Measurements from ENCODE around the gene MCHR1.

Gene MCHR1

DNA sequence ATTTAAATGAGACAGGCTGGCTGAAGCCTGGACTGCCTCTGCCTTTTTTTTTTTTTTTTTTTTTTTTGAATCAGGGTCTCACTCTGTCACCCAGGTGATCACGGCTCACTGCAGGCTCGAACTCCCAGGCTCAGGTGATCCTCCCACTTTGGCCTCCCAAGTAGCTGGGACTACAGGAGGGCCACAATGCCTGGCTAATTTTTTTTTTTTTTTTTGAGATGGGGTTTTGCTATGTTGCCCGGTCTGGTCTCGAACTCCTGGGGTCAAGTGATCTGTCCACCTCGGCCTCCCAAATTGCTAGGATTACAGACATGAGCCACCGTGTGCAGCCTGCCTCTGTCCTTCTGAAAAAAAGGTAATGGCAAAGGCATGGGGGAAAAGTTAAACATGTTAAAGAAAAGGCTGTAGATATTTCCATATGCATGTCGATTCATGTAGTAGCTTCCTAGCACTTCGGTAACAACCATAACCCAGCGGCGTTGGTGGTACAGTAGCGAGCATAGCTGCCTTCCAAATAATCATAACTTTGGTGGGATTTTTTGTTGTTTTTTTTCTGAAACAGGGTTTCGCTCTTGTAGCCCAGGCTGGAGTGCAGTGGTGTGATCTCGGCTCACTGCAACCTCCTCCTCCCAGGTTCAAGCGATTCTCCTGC lies 48.8 kb downstream of the MCHR1 start:
- no peak for DNase-seq

DNA sequence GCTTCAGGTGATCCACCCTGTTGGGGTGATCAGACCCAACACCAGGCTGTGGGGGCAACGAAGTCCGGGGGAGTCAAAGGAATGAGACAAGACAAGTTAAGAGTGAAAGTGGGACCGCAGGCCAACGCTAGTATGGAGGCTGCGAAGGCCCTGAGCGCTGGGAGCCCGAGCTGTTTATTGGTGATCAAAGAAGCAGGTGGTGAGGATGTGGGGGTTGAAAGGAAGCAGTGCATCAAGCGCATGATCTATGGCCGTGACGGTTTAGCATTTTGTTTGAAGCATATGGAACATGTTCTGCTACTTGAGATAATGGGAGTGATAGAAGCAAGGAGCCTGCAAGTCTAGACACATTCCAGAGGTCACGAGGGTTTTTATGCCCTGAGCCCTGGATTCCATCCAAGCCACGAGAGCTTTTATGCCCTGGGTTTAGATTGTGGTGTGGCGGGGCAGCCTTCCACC lies 49.5 kb downstream of the MCHR1 start:
- no peak for DNase-seq

DNA sequence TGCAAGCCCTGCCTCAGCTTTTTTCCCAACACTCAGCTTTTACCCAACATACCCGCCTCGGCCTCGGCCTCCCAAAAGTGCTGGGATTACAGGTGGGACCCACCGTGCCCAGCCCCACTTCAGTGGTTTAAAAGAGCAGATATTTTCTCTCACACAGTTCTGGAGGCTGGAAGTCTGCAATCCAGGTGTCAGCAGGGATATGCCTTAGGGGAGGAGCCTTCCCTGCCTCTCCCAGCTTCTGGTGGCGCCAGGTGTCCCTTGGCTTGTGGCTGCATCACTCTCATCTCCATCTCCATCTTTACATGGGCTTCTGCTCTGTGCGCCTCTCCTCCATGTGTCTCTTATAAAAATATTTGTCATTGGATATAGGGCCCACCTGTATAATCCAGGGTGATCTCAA lies 50.0 kb downstream of the MCHR1 start:
- no peak for DNase-seq

All from NCI-H774 (cell line).